ENCODE data around the gene TUBGCP2.

Gene TUBGCP2

DNA sequence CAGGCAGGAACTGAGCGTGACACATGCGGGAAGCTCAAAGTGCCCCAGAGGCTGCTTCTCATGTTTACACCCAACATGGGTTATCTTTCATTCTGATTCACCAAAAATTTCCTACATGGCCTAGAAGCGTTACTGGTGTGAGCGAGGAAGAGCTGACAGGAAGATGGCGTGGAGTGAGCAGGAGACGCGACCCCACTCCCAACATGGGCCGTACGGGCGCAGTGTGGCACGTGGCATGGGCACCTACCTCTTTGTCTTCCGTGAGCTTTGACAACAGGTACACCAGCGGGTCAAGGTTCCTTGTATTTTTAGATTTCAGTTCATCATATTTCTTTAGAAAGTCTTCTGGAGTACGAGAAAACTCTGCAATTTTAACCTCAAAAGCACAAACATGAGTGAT is 8.9 kb downstream of the TUBGCP2 start:
- H3K4me3 ChIP-seq (ENCODE audit: low read depth, low read length) = no peak overlapping the region
- TF ChIP-seq, protein P1, sequence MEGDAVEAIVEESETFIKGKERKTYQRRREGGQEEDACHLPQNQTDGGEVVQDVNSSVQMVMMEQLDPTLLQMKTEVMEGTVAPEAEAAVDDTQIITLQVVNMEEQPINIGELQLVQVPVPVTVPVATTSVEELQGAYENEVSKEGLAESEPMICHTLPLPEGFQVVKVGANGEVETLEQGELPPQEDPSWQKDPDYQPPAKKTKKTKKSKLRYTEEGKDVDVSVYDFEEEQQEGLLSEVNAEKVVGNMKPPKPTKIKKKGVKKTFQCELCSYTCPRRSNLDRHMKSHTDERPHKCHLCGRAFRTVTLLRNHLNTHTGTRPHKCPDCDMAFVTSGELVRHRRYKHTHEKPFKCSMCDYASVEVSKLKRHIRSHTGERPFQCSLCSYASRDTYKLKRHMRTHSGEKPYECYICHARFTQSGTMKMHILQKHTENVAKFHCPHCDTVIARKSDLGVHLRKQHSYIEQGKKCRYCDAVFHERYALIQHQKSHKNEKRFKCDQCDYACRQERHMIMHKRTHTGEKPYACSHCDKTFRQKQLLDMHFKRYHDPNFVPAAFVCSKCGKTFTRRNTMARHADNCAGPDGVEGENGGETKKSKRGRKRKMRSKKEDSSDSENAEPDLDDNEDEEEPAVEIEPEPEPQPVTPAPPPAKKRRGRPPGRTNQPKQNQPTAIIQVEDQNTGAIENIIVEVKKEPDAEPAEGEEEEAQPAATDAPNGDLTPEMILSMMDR (IDR thresholded peaks at IDR 0.05; ENCODE audit: insufficient read depth, low read length, missing control alignments) = no peak
- DNase-seq (ENCODE audit: low read depth, low spot score) = no peak
- ChIA-PET CTCF (interaction anchor here (1.4 to 1.7 kb wide), 2 partner anchors 8 to 30 kb away, joined by 4 to 13 read pairs; no protein-coding TSS in a partner anchor), POLR2A (no interaction called here)

DNA sequence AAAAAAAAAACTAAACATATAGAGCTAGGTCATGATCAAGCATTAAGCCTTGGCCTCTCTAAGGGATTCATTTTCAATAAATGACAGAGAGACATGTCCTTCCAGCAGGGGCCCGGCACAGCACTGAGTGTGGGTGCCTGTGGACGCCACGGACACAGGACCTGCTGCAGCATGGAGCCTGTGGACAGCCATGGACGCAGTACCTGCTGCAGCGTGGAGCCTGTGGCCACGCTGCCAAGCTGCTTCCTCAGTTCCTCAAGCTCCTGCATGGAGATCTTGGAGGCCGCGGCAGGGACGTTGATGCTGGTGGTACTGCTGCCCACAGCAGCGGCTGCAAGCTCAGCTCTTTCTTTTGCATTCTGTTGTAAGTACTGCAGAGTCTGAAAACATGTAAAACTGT is 9.4 kb downstream of the TUBGCP2 start:
- POLR2A ChIA-PET = no interaction called here

DNA sequence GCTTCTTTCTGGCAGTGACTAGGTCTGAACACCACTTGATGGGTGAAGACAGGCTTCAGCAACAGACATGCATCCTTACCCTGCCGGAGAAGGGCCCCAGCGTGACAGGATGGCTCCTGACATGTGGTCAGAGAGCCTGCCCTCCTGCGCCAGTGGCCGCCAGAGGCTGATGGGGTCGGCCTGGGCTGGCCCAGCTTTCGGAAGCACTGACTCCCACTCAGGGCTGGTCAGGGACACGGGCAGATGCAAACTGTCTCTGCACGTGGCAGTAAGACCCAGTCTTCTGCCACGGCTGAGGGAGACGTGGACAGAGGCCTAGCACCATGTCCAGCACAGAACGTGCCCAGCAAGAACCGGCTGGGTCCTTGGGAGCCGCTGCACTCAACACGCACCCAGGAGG is 10.2 kb downstream of the TUBGCP2 start:
- TF ChIP-seq, protein P1 (IDR thresholded peaks at IDR 0.05; ENCODE audit: insufficient read depth, low read length, missing control alignments) = no peak
- no peak overlapping the region for H3K4me3 ChIP-seq (ENCODE audit: low read depth, low read length)
- no peak for DNase-seq (ENCODE audit: low read depth, low spot score)
- ChIA-PET POLR2A (no interaction called here), CTCF (interaction anchor here (0.8 to 1.7 kb wide), 3 partner anchors 9 to 10 kb away, joined by 3 to 13 read pairs (median 4); no protein-coding TSS in a partner anchor)

More for the DNA sequence above, 9.4 kb downstream of the TUBGCP2 start:
- H3K4me3 ChIP-seq (ENCODE audit: low read depth, low read length) = no peak overlapping the region
- CTCF ChIA-PET = interaction anchor here (1.7 kb wide), 1 partner anchor 9 kb away, joined by 13 read pairs; no protein-coding TSS in a partner anchor
- no peak for DNase-seq (ENCODE audit: low read depth, low spot score)
- TF ChIP-seq, protein P1 (IDR thresholded peaks at IDR 0.05; ENCODE audit: insufficient read depth, low read length, missing control alignments) = no peak

DNA sequence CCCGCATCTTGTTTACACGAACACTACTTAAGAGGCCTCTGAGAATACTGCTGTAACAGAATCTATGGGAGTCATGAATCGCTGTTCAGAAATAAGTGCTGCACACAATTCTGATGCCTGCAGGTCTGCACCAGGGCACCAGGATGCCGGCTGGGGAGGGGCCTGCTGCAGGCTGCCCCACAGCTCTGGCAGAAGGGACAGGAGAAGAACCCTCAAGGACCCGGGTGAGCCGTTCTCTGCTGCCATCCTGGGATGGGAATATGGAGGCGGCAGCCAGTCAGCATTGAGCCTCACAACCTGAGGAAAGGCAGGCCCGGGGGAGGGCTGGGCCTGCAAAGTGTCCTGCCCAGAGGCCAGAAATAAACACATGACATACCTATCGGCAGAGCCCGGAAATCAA is 11.2 kb downstream of the TUBGCP2 start:
- POLR2A ChIA-PET = no interaction called here
- TF ChIP-seq, protein P1 (IDR thresholded peaks at IDR 0.05; ENCODE audit: insufficient read depth, low read length, missing control alignments) = no peak
- no peak overlapping the region for H3K4me3 ChIP-seq (ENCODE audit: low read depth, low read length)
- CTCF ChIA-PET = interaction anchor here (1.2 kb wide), 1 partner anchor 9 kb away, joined by 3 read pairs; no protein-coding TSS in a partner anchor
- no peak for DNase-seq (ENCODE audit: low read depth, low spot score)

DNA sequence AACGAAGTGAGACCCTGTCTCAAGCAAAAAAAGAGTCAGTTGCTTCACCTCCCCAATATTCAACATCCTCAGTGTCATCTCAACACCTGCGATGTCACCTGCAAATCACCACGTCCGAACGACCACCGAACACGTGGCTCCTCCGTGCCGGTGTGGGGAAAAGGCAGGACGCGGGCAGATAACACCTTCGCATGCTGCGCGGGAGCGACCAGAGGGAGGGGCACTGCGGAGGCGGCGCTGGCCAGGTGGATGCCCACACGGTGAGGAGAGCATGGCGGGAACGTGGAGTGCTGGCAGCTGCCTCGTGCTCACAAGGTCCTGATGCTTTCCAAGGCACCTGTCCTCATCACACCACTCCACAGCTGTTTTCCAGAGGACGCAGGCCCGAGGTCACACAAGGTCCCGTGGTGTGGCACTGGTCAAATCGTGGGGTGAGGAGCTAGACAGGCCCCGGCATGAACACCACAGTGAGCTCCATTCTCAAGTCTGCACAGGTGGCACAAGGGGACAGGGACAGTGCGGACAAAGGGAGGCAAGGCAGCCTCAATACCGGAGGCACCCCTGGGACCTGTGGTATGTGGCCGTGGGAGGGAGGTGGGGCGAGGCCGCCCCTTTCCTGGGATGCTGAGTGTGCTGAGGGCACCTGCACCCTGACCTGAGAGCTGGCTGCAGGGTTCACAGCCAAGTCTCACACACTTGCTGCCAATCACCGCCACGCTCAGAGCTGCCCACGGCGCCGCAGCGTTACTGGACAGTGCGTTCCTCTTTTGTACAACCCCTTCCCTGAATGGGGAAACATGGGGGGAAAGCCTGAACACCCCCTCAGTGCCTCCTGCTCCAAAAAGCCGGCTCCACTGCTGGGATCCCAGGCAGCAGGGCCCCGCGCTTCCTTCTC is 13.0 kb downstream of the TUBGCP2 start:
- CTCF ChIA-PET = interaction anchor here (0.7 to 2.7 kb wide), 2 partner anchors 12 to 34 kb away, joined by 3 to 9 read pairs; no protein-coding TSS in a partner anchor
- DNase-seq (ENCODE audit: low read depth, low spot score) = no peak
- TF ChIP-seq, protein P1 (IDR thresholded peaks at IDR 0.05; ENCODE audit: insufficient read depth, low read length, missing control alignments) = no peak
- POLR2A ChIA-PET = no interaction called here
- H3K4me3 ChIP-seq (ENCODE audit: low read depth, low read length) = no peak overlapping the region

DNA sequence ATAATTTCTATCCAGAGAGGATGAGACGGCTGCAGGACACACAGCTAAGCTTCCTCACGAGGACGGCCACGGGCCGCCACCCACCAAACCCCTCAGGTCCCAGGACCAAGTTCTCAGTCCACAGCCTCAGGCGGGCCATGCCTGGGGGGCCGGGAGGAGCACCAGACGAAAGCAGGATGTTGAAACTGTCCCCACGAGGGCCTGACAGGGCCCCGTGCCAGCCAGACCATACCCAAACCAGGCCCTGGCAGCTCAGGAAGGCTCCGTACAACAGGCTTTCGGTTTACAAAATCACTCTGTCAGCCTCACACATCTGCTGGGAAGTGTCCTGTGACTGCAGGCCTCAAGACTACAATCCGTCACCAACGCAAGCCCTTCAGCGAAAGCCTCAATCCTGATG is 14.5 kb downstream of the TUBGCP2 start:
- ChIA-PET CTCF (interaction anchor here (1.1 to 2.7 kb wide), 3 partner anchors 13 to 35 kb away, joined by 4 to 9 read pairs (median 5); no protein-coding TSS in a partner anchor), POLR2A (no interaction called here)
- no peak overlapping the region for H3K4me3 ChIP-seq (ENCODE audit: low read depth, low read length)
- TF ChIP-seq, protein P1 (IDR thresholded peaks at IDR 0.05; ENCODE audit: insufficient read depth, low read length, missing control alignments) = no peak
- DNase-seq (ENCODE audit: low read depth, low spot score) = no peak

All from AG04449 (cell line).